HL-60 (cell line): ENCODE data around the gene STAT6.

Experiments used
- CTCF ChIP-seq: IDR thresholded peaks from one replicate; pipeline ENCODE4 v1.5.1; 2011; ENCODE audit warnings: low read length, control low read depth, inconsistent platforms; ENCODE audit not compliant: insufficient read depth
- GABPA ChIP-seq: IDR thresholded peaks from 2 replicates; pipeline ENCODE4 v1.6.1; 2012; ENCODE audit warnings: low read depth
- POLR2AphosphoS5 ChIP-seq: IDR thresholded peaks from 2 replicates; pipeline ENCODE4 v1.6.1; 2012; ENCODE audit warnings: low read depth
- REST ChIP-seq: IDR thresholded peaks from 2 replicates; pipeline ENCODE4 v1.6.1; 2012; ENCODE audit warnings: low read depth; ENCODE audit not compliant: insufficient replicate concordance

GRCh38 chr12:57135527-57136326 lies 24.6 kb upstream of the STAT6 start:
- TF ChIP-seq CTCF, result no peak
- no peak for TF ChIP-seq POLR2AphosphoS5
- TF ChIP-seq REST, result no peak
- no peak for TF ChIP-seq GABPA
